CD4-positive, alpha-beta T cell treated with Interleukin-12 subunit alpha and Interleukin-12 subunit beta, for 1 hour (primary cell): ENCODE data around the gene BOD1L1.

Source experiments
- DNase-seq: peaks from one replicate; pipeline ENCODE4 v3.0.0-alpha.2; 2020

Gene BOD1L1

DNA sequence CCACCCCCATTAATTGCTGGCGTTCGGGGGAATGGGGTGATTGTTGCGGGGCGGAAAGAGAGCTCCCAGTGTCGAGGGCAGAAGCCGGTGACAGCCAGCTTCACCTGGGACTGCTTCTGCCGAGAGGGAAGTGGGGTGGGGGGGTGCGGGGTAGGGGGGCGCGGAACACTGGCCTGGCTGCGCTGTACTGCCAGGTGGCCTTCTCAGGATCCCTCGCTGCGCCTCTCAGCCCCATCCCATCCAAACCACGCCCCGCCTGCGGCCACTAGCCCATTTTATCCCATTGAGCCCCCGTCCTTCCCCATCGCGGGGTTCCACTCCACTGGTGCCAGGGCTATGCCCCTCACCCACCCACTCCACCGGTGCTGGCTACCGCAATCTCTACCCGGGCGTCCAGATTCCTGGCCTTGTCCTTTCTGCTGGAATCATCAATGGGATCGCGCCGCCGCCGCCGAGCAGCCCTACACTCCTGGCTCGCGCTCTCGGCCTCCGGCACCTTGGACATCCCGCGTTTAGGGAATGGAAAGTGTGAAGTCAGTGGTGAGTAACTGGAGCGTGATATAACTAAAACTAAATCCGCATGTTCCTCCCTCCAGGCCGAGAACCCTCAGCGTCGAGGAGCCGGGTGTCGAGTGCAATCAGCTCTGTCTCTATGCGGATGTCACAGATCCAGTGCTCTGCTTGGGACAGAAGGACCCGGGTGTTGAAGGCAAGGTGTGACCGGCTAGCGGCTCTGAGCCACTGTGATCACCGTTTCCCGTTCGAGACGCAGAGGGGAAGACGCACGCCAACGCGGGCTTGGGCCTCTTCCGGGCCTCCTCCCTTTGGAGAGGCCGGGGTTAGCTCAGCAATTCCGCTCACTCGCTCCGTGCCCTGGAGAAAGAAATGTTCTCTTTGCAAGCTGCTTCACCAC lies 103.7 kb downstream of the BOD1L1 start:
- no peak for DNase-seq

DNA sequence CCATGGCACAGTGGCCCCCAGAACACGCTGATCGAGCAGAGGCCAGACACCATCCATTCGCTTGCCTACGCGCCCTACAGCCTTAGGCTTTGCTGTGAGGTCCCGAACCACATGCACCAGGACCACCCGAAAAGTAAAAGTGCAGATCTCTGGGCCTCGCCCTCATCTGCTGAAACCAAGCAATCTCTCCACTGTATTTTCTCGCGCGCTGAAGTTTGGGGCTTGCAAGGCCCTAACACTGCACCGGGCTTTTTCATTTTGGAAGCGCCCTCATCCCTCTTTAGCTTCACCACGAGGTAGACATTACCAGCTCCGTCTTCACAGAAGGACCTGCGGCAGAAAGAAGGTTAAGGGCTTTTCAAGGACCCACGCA lies 104.4 kb downstream of the BOD1L1 start:
- no peak for DNase-seq

DNA sequence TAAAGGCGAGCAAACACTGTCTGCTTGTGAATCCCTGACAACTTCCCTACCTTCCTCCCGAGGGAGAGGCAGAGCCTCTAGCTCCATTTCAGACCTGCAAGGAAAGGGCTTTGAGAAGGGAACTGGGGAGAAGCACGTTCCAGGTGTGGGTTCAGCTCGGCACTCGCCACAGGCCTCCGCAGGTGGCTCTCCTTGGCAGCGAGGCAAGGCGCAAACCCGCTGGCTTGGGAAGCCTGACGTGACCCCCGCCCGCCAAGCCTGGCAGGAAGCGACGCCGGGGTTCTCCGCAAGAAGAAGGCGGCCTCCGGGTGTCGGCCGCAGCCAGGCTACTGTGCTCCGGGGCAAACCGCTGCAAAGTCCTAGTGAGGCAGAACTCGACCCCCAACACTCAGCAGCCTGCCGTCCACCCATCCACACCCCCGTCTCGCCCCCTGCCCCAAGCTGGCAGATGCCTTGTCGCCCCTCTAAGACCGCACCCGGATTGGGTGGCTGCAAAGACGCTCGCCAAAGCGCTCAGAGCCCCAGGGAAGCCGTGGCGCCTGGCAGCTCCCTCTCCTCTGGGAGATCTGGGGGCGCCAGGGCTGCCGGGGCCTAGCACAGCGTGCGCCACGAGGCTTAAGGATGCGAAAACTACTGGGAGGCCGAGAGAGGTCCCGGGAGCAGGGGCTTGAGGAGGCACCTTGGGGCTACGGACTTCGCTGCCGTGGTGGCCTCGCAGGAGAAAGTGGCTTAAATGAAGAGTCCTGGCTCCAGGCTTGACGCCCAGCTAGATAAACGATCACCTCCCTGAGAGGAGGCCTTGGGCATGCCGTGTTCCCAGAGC lies 105.0 kb downstream of the BOD1L1 start:
- no peak for DNase-seq

DNA sequence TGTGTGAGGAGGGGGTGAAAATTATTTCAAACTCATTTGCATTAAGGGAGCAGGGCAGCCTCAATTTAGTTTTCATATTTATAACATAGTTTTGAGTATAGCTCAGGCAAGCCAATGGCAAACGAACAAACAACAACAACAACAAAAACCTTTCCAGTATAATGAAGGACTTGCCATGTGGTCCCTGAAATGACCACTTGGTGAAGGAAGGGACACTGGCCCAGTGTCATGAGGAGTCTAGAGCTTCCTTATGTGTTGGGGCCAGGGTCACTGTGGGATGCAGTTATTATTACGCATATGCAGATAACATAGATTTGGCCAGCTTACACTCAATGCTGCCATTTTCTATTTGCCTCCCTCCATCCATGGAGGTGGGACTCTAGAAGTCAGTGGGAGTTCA lies 106.5 kb downstream of the BOD1L1 start:
- DNase-seq = no peak
